GM11168 (cell line): ENCODE data around the gene ARPC5L.
"Not testable (repeated sequence)": the region's sequence is repeated elsewhere in the genome, so short reads cannot be mapped to it uniquely, and the experiment has no call there.

Experiments
- in situ Hi-C: fragments of 300-500 bp; cut with MboI; formaldehyde crosslinking; loops from one replicate; pipeline ENCODE4 v1.12.0; 2022; ENCODE audit warnings: low sequenced_read_pairs; ENCODE audit not compliant: unreplicated experiment

Gene ARPC5L

DNA sequence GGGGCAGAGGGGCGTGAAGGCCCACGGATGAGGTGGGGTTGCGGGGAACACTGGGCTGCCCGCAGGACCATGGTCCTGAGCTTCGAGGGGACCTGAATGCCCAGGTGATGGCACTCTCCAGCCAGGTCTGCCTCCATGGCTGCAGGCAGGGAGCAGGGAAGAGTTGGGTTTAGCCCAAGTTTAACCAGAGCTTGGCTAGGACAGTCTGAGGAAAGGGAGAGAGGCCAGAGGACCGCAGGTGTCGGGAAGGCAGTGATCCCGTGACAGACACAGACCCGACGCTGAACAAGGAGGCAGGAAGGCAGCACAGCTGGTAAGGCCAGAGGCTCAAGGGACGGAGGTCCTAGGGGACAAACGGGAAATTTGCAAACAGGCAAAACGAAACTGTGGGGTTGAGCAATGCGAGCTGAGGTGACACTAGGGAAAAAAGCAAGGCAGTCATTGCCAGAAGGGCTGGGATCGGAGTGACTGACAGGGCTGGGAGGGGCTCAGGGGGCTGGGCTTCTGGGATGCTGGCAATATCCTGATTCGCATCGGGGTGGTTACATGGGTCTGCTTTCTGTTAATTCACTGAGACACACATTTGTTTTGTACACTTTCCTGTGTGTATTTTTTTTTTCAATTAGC lies 25.0 kb downstream of the ARPC5L start:
- in situ Hi-C loops = no loop called here

GRCh38 chr9:124887832-124888231 lies 25.9 kb downstream of the ARPC5L start:
- in situ Hi-C loops = no loop called here

GRCh38 chr9:124889006-124889405 lies 27.1 kb downstream of the ARPC5L start:
- in situ Hi-C loops = no loop called here

DNA sequence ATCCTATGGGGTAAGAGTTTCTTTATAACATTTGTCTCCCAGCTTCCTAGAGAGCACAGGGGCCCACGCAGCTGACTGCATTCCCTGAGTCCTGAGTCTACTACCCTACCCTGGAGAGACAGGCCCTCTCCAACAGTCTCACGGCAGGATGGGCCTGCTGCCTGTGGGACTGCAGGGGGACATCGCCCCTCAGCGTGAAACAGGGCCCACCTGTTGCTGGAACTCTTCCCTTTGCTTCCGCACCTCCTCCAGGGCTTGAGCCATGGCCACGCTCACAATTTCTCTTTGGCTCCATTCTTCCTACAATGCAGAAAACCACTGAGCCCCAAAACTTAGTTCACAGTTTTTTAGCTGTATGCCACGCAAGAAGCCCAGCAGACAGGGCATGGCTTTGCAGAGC lies 28.2 kb downstream of the ARPC5L start:
- in situ Hi-C loops = no loop called here

- in situ Hi-C loops = no loop called here
Observed at GRCh38 chr9:124894035-124894740, 32.3 kb downstream of the ARPC5L start.

DNA sequence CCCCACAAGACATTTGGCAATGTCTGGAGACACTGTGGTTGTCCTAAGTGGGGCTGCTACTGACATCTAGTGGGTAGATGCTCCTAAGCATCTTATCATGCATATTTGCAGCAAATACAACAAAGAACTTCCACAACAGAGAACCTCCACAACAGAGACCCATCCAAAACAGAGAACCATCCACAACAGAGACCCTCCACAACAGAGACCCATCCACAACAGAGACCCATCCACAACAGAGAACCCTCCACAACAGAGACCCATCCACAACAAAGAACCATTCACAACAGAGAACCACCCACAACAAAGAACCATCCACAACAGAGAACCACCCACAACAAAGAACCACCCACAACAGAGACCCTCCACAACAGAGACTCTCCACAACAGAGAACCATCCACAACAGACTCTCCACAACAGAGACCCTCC lies 32.8 kb downstream of the ARPC5L start:
- in situ Hi-C loops = no loop called here

DNA sequence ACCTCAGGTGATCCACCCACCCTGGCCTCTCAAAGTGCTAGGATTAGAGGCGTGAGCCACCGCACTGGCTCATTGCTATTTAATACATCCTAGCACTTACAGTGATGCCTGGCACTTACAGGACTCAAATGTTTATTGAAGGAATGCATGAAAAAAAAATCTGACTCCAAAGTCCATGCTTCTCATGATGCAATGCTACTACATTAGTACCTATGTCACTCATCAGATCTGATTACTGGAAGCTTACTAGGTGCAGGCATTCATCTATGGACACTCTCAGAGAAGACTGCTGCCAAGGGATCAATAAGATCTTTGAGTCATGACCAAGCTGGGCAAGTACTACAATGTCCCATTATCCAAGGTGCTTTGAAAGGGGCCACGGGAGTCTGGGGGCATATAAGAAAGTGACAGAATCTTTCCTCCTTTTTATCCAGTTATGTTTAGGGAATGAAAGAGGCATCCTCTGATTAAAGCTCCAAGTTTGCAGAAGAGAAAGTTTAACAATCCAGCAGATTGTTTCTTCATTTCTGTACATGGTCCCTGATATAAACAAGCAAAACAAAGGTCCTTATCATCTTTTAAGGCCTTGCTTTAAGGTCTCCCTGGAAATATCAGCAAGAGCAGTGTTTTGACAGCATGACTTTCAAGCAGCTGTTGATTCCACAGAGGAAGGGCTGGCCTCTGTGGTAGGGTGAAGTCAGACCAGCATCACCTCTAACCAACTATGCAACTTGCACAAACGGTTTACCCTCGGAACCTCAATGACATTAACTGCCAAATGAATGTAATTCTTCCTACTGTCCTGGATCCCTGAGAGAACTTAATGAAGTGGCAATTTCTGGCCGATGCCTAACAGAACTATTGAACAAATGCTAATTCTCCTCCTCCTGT lies 35.9 kb downstream of the ARPC5L start:
- in situ Hi-C loops = no loop called here

DNA sequence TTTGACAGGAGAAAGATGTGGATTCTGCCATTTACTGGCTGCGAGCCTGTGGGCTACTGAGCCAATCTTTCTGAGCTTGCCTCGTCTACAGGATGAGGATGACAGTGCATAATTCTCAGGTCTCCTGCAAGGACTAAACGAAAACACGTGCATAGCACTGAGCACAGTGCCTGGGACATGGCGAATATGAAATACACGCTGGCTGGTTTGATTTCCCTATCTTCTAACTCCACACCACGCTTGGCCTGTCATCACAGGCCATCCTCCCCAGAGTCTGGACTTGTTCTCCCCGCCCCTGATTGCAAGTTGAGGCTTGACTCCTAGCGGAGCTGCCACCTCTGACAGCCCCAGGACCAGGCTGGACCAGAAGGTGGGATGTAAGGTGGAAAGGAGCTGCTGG lies 37.9 kb downstream of the ARPC5L start:
- in situ Hi-C loops = no loop called here

- in situ Hi-C loops = no loop called here
Observed at GRCh38 chr9:124906966-124907365, 45.0 kb downstream of the ARPC5L start.

GRCh38 chr9:124908098-124908497 lies 46.2 kb downstream of the ARPC5L start:
- in situ Hi-C loops = no loop called here

DNA sequence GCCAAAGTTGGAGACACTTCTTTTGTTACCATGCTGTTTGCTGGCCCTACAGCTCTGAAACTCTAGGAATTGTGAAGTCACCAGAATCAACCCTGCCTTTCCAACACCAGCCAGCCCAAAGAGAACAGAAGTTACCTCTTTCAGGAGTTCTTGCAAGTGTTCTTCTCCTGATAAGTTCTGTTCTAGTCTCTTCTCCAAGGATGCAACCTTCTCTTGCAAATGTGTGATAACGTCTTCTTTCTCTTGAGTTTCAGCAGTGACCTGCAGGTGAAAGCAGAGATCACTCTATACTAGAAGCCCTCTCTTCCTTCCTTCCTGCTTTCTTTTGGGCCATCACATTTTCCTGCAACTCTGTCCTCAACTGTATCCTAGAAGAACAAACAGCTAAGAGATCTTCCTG lies 49.8 kb downstream of the ARPC5L start:
- in situ Hi-C loops = loop anchor here (10.0 kb wide), 1 partner anchor 233 kb away; the partner anchor contains the start of gene SCAI

- in situ Hi-C loops = loop anchor here (10.0 kb wide), 1 partner anchor 231 kb away; the partner anchor contains the start of gene SCAI
Observed at GRCh38 chr9:124913378-124913777, 51.4 kb downstream of the ARPC5L start.

DNA sequence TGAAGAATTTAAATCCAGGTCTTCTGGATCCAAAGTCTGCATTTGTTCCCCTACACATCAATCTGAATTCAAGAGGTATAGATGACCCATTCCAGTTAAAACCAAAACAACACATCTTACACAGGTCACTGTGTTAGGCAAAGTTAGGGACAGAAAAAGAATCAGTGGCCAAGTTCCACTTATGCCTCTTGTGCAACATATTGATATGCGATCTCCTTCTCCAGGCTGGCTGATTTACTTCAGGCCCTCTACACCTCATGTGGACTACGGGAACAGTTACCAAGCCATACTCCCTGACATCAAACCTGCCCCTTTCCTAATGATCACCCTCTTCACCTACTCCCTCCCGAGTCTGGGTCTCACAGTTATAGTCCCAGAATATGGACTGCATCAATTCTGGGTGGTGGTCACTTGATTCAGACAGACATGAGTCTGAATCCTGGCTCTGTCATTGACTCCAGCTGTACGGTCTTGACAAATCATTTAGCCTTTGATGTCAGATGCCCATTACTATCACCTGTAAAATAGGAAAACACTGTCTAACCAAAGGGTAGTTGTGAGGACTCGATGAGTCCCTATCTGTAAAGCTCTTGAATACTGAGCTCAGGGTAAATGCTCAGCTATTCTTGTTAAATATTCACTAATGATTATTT lies 52.9 kb downstream of the ARPC5L start:
- in situ Hi-C loops = loop anchor here (10.0 kb wide), 1 partner anchor 230 kb away; the partner anchor contains the start of gene SCAI

- in situ Hi-C loops = not testable (repeated sequence)
Observed at GRCh38 chr9:124920394-124920793, 58.5 kb downstream of the ARPC5L start.
